ENCODE data around the gene LDHD. TPM values are rescaled to one million over a fixed set of nuclear protein-coding genes. Genes with fewer than 3 reads are reported as not detected.
A peak's percentile ranks its signal among the peaks of the same experiment; 100 is the strongest.

LDHD gene
- total RNA-seq, 2 experiments from 2014 or later = not detected

- H3K27me3 Mint-ChIP-seq = peaks cover 4% of the 10 kb centered on the region
- H3K27ac Mint-ChIP-seq = peak overlapping the region; percentile 75
- ATAC-seq (ENCODE audit: low read depth) (peak; percentile 48), DNase-seq (peak; percentile 48)
- H3K4me1 Mint-ChIP-seq = peaks cover 24% of the 10 kb centered on the region
- POLR2A ChIA-PET = interaction anchor here (0.6 to 1.7 kb wide), 3 partner anchors 10 to 398 kb away, joined by 3 to 9 read pairs (median 3); partner anchors contain the start of genes RFWD3 and ZNRF1
- H3K9me3 Mint-ChIP-seq = no peaks in the 10 kb centered on the region
- peak overlapping the region; percentile 53 for H3K4me3 Mint-ChIP-seq
- no peaks in the 10 kb centered on the region for H3K36me3 Mint-ChIP-seq
These were observed 52.0 kb downstream of the LDHD start for GRCh38 chr16:75064403-75065148.

- peaks cover 4% of the 10 kb centered on the region for H3K27me3 Mint-ChIP-seq
- peaks cover 24% of the 10 kb centered on the region for H3K4me1 Mint-ChIP-seq
- no peaks in the 10 kb centered on the region for H3K9me3 Mint-ChIP-seq
- DNase-seq (no peak), ATAC-seq (ENCODE audit: low read depth) (no peak)
- POLR2A ChIA-PET = interaction anchor here (0.9 to 1.7 kb wide), 2 partner anchors 11 to 65 kb away, joined by 3 to 9 read pairs; partner anchors contain the start of gene ZNRF1
- no peaks in the 10 kb centered on the region for H3K36me3 Mint-ChIP-seq
- H3K27ac Mint-ChIP-seq = no peak overlapping the region
- no peak overlapping the region for H3K4me3 Mint-ChIP-seq
These were observed 53.0 kb downstream of the LDHD start for GRCh38 chr16:75063549-75064088.

GRCh38 chr16:75062976-75063346 is 53.6 kb downstream of the LDHD start:
- H3K4me1 Mint-ChIP-seq = peaks cover 24% of the 10 kb centered on the region
- no peak overlapping the region for H3K4me3 Mint-ChIP-seq
- H3K27me3 Mint-ChIP-seq = peaks cover 4% of the 10 kb centered on the region
- POLR2A ChIA-PET = no interaction called here
- DNase-seq (no peak), ATAC-seq (ENCODE audit: low read depth) (no peak)
- H3K27ac Mint-ChIP-seq = peak overlapping the region; percentile 35
- H3K36me3 Mint-ChIP-seq = no peaks in the 10 kb centered on the region
- H3K9me3 Mint-ChIP-seq = no peaks in the 10 kb centered on the region

GRCh38 chr16:75062135-75062975 is 54.2 kb downstream of the LDHD start:
- DNase-seq = no peak
- peaks cover 4% of the 10 kb centered on the region for H3K27me3 Mint-ChIP-seq
- no peak overlapping the region for H3K4me3 Mint-ChIP-seq
- H3K4me1 Mint-ChIP-seq = peaks cover 24% of the 10 kb centered on the region
- no peaks in the 10 kb centered on the region for H3K36me3 Mint-ChIP-seq
- POLR2A ChIA-PET = no interaction called here
- H3K9me3 Mint-ChIP-seq = no peaks in the 10 kb centered on the region
- no peak for ATAC-seq (ENCODE audit: low read depth)
- peak overlapping the region; percentile 35 for H3K27ac Mint-ChIP-seq

Other genes with a start within 250 kb of the LDHD start
- 10 to 100 TPM; 80.5 to 81.2 TPM for gene WDR59, start 131.7 kb downstream of the LDHD start, total RNA-seq
- gene ZNRF1, start 117.8 kb downstream of the LDHD start, total RNA-seq = 1 to 10 TPM; 8.2 to 9.0 TPM
- gene ZFP1, start 31.7 kb upstream of the LDHD start, total RNA-seq = 10 to 100 TPM; 16.2 to 16.3 TPM
- gene CTRB2, start 90.4 kb upstream of the LDHD start, total RNA-seq = not detected
- not detected for gene CTRB1, start 102.2 kb upstream of the LDHD start, total RNA-seq
- gene BCAR1, start 134.8 kb upstream of the LDHD start, total RNA-seq = not detected